Skin of body (tissue), 2 donors: Measurements from ENCODE around the gene CCSER1. TPM values are rescaled to one million over a fixed set of nuclear protein-coding genes. Genes with fewer than 3 reads are reported as not detected.
"Not testable (repeated sequence)": the region's sequence is repeated elsewhere in the genome, so short reads cannot be mapped to it uniquely, and the experiment has no call there.

ENCODE experiments used
- DNase-seq: peaks from one replicate; lab custom pipeline; 2025; lab: John Stamatoyannopoulos, UW
- total RNA-seq: library from RNA; depleted of rRNA; stranded (reverse); fragments of >200 nt; gene quantifications from one replicate; pipeline ENCODE4 v1.2.3, GENCODE V29; 2014

CCSER1 gene
- total RNA-seq, 1 donor from 2014 or later = 12.3 TPM

DNA sequence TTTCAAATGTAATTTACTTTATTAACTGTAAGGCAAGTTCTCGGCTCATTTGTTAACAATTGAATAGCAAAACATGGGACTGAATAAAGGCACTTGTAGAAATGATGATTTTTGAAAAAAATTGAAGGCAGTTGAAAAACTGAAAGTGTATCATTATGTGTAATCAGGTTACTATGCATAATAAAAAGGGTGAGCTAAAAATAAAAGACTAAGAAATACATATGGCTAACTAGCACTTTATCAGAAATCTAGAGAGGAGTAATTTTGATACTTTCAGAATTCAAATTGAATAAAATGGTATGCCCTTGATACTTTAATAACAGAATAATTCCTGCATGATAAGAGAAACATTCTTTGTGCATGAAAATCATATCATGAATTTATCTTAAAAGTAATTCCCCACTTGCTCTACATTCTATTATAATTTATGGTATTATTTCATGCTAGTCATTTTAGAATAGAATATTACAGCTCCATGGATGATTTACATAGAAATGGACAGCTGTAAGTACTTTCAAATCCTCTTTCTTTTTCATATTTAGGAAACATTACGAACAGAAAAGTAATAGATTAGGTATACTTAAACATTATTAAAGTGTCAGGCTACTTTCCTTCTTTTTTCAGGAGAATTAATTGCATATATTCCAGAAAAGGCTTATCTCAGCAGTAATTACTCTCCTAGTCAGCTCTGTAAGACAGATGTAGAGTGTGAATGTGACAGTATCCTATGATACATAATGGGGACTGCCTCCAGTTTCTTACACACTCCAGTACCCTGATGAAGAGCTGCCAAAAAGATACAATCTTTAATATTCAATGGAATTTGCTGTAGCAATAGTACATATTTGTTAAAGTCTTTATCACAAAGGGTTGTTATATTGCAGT lies 697.3 kb downstream of the CCSER1 start:
- no peak for DNase-seq

DNA sequence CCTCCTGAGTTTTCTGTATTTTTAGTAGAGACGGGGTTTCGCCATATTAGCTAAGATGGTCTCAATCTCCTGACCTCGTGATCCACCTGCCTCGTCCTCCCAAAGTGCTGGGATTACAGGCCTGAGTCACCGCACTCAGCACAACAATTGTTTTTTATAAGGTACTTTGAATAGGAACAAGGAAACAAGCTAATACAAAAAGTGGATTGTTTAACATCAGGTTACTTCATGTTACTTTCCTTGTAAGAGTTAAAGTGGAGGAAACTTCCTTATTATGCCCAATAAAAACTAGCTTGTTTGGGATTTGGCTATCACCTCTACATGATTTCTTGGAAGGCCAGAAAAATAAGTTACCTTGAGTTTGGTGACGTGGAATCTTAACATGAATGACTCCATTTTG lies 698.7 kb downstream of the CCSER1 start:
- DNase-seq = no peak

DNA sequence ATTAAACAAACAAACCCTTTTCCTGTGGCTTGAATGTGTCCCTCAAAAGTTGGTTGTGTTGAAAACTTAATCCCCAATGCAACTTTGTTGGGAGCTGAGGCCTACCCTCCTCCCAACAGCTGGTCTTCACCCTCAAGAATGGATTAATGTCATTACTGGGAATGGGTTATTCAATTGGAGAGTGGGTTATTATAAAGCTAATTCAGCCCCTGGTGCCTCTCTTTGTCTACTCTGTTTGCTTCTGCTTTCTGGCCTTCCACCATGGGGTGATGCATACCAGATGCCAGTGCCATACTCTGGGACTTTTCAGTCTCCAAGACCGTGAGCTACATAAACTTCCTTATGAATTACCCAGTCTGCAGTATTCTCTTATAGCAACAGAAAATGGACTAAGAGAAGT lies 706.5 kb downstream of the CCSER1 start:
- no peak for DNase-seq

DNA sequence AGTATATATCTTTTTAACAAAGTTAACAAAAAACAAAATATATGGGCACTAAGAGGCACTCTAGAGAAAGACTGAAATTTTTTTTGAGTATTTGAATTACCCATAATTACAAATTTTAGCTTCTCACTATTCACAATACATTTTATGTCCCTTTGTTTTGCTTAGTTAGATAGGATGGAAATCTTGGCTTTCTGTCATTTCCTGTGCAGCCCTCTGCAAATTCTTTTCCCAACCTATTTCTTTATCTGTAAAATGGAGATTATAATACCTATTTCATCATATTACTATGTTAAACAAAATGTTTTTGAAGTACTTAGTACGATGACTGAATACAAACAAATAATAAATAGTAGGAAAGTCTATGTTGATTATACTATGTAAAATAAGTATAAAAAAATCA lies 710.0 kb downstream of the CCSER1 start:
- DNase-seq = no peak

DNA sequence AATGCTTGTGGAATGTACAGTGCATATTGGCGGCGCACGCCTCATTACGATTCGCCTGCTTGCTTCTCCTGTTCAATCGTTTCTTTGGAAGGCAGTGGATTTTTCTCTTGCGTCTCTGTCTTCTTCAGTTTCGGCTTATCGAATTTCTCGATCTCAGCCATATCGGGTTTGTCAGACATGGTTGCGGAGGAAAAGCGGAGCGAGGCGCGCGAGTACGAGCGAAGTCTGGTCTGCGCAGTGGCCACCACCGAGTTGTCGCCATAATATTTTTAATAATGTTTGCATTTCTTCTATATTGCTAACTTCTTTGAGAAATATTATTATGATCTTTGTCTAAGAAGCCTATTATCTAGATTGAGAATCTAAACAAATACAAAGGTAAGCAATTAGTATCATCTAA lies 711.7 kb downstream of the CCSER1 start:
- DNase-seq = not testable (repeated sequence)

DNA sequence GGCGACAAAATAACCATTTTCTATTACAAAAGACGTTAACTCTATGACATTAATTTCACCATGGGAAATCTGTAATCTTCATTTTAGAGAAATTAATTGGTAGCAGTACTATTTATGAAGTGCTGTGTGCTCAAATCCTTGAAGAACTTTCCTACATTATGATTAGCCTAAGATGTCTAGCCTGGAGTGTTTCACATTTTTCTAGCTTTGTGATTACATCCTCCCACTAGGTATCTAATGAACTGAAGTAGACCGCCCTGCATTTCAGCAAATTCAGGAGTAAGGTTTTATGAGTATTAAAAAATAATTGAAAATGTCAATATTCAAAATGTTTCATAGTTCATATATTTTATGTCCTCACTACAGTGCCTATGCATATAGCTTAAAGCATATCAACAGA lies 713.1 kb downstream of the CCSER1 start:
- no peak for DNase-seq

DNA sequence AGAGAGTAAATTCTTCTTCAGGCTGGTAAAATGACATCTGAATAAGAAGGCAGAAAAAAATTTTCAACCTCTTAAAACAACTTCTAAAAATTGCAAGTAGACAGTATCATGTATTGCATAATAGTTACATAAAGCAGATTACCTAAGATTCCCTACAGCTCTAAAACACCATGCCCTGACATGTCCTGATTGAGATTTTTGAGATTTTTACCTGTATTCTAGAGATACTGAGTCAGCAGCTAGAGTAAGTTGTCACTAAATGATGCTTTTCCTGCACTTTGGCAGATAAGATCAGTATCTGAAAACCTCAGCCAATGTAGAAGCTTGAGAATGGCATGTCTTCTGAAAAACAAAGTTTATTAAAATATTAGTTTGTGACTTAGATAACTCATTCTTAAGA lies 713.6 kb downstream of the CCSER1 start:
- no peak for DNase-seq

DNA sequence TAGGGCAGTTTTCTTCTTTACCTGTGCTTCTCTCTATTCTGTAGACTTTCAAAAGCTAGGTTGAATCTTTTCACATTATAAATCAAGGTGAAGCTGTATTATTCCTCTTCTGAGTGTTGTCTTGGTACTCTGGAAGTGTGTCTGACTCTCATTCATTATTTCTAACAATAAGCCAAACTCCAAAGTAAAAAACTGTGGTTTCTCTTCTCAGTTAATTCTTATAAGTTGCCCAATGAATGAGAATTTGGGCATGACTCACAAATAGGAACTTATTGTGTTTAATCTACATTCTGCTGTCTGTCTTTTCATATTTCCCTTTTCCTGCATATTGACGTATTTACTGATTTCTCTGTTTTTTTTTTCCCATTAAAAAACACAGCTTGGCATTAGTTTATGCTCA lies 714.5 kb downstream of the CCSER1 start:
- DNase-seq = no peak

DNA sequence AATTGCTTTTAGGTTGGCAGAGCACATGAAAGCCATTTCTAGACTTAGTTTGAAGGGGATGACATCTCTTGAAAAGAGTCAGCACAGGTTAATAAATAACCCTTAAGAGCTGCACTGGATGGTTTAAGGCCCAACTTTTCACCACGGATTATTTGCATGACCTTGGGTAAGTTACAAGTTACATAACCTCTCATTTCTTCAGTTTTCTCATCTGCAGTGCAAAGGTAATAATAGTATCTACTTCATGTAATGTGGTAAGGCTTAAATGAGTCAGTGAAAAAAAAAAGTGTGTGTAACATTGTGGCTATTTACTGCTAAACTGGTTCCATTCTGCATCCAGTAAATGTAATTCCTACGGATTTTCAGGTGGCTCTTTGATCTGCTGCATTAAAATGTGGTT lies 715.8 kb downstream of the CCSER1 start:
- no peak for DNase-seq

DNA sequence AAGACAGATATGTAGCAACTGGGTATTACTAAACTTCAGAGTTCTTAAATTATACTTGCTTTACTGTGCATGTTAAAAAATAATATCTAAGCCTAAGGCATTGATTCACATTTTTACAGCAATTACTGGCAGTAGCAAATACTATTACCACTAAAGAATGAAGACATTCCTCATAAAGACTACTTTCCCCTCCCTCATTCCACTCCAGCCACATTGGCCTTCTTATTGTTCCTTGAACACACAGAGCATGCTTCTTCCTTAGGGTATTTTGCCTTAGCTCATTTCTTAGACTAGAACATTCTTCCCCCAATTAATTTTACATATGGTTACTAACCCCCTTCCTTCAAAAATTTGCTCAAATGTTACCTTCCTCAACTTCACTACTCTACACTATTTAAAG lies 717.0 kb downstream of the CCSER1 start:
- DNase-seq = no peak

DNA sequence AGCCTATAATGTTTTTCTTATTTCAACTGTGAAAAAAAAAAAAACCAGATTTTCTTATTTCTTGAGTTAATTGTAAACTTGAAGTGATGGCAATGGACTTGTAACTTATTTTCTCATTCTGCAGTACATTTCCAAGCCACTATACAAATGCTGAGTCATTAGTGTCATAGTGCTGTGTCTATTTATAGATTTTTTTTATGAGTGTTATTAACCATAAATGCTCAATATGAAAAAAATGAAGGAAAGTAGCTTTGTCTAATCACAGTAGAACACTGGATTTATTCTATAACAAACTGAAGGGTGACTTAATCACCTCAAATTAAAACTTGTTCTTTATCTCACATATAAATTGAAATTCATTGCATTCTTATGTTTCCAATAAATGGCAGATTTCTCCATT lies 718.6 kb downstream of the CCSER1 start:
- no peak for DNase-seq

DNA sequence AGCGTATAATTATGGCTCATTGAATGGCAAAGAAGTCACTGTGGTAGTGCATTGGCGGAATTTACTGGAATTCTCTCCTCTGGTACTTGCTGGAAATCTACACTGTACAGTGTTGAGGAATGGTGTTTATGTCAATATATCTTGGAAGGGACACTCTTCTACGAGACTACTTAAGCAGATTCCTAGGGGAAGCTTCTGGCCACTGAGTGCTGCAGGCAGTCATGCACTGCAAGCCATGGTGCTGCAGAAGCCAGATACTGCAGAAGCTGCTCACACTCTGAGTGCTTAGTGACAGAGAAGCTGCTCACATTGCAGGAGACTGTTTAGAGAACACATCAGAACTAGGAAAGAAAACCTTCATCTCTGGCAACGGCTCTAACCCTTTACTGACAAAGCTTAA lies 725.0 kb downstream of the CCSER1 start:
- DNase-seq = no peak

DNA sequence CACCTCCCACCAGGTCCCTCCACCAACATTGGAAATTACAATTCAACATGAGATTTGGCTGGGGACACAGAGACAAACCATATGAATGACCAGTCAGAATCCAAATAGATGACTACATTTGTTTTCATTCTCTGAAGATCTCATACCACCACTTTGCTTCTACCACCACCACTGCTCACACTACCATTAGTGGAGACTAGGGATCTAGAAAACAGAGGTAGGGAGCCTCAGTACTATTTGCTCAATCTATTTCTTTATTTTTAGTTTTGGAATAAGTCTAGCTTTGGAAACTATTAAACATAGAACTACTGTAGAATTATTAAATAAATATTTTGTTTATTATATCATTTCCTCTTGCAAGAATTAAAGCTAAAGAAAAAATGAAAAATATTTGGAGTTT lies 727.9 kb downstream of the CCSER1 start:
- no peak for DNase-seq

DNA sequence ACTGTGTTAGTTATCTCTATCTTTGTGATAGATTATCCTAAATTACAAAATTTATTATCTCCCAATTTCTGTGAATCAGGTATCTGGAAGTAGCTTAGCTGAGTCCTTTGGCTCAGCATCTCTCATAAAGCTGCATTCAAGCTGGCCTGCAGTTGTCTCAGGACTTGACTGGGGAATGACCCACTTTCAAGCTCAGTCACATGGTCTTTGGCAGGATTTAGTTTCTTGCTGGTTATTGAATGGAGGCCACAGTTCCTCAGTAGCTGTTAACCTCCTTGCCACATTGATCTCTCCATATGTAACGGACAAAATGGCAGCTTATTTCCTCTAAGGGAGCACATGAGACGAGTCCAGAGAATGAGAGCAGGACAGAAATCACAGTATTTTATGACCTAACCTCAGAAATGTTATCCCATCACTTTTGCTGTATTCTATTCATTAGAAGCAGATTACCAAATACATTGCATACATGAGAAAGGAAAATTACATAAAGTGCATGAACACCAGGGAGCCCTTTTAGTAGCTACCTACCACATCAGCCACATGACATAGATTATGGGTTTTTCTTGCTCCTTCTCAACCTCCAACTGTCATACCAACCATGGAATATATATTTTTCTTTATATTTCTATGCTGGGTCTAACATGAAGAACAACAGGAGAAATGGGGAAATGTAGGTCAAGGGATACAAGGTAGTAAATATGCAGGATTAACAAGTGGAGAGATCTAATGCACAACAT lies 730.1 kb downstream of the CCSER1 start:
- DNase-seq = no peak

DNA sequence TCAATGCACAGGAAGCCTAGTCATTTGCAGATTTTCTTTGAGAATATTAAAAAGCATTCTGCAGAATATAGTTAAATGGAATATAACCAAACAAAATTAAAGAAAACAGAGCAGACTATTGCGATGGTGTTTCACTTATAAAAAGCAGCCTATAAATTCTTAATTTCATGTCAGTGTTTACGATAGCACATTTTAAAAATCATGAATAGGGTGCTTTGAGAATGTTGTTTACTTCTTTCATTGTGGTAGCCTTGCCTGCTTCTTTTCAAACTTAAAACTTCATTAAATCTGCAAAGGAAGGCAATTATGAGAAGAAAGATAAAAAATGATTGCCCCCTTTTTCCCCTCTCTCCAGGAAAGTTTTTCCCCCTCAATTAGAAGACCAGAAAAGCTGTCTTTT lies 748.6 kb downstream of the CCSER1 start:
- no peak for DNase-seq

DNA sequence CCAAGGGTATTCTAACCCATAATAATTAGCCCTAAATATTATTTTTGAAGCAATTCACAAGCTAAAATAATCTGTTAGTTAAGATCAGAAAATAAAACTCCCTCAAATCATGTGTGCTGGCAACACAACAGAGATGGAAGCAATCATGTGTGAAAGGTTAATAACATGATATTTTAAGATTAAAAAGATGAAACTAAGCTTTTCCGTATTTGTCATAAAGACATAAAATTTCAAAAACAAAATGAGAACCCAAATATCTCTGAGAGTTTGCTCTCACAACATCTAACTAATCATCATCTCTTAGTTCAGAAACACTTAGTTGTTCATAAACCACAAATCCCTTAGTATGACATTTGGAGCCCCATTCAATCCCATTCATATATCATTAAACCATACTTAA lies 749.1 kb downstream of the CCSER1 start:
- DNase-seq = no peak

DNA sequence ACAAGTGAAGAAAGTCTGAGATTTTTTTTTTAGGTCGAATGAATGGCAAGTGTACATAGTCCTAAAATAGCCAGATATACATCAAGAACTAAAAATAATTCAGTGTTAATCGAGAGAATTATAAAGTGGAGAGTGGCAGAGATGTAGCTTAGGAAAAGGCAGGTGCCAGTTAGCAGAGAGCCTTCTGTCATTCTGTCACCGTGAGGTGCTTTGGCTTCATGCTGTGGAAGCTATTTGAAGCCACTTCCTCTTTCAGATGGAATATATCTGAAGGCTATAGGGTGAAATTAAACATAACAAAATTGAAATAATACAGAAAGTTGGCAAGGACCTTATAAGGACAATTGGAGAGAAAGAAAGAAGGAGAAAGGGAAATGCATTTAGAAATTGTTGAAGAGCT lies 756.3 kb downstream of the CCSER1 start:
- no peak for DNase-seq

DNA sequence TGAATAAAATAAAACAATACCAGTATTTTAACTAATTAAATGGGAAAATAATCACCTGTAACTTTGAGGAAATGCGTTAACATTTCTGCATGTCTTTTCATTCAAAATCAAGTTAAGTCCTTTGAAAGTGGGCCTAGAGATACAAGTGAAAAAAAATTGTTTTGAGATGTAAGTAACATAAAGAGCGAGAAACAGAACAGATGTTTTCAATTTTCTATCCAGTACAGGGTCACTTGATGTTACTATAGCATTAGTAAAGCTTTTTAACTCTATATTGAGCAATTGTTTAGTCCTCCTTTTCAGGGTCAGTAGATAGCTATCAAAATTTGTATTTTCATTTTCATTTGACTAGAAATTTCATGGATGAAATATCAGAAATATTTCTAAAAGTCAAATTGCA lies 761.4 kb downstream of the CCSER1 start:
- DNase-seq = no peak

DNA sequence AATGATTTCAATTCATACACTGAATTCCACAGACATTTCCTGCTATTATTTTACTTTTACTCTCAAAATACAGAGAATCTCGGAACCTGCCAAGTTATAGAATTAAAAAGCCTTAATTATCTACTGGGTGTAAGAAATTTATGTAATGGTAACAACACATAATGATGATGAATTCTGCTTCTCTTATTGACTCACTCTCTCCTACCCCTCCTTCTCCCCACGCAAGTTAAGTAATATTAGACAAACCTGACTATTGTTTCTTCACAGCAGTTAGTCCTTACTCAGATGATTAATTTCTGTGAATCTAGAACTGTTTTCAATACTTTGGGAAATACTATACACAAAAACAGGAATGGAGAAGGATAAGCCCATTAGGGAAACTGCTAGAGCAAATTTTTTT lies 762.0 kb downstream of the CCSER1 start:
- no peak for DNase-seq

DNA sequence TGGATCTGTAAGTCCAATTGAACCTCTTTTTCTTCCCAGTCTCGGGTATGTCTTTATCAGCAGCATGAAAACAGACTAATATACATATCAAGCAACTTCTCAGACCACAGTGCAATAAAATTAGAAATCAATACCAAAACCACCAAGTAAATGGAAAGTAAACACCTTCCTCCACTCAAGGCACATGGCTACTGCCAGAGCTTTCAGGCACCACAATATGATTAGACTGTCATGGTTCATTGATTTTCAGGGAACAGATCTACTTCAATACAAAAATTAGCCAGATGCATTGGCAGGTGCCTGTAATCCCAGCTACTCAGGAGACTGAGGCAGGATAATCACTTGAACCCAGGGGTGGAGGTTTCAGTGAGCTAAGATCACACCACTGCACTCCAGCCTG lies 776.2 kb downstream of the CCSER1 start:
- not testable (repeated sequence) for DNase-seq

DNA sequence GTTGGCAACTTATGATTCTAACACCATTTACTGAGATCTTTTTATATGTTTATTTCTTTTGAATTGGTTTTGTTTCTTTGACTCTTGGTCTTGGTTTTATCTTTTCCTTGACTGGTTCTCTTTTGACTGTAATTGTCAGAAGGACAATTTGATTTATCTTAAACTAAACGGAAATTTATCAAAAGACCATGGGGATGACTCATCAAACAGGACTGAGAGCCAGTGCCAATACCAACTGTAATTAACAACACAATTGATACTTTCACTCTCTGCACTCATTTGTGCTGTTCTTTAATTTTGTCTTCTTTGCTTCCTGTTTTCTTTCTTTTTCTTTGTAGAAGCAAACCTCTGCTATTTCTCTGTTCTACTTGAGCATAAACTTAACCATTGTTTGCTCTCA lies 776.8 kb downstream of the CCSER1 start:
- no peak for DNase-seq

DNA sequence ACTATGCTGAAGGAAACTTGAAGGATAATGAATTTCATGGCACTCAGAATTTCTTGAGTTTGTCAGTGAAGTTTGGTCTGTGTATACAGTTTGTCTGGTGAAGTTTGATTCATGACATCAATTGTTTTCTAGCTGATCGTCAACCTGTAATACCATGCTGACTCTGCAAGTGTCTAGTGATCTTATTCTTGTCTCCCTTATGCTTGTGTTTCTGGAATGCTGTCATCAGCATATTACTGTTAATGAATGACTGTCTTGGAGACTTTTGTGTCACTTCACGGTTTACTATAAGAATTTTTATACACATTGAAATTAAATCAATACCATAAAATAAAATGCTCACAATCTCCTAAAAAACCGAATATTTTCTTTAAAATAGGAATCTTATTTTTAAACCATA lies 779.0 kb downstream of the CCSER1 start:
- DNase-seq = no peak
